Uterus (tissue), 4 donors: Measurements from ENCODE around the gene ZNF71. TPM values are rescaled to one million over a fixed set of nuclear protein-coding genes. Genes with fewer than 3 reads are reported as not detected.
"Not testable (repeated sequence)": the region's sequence is repeated elsewhere in the genome, so short reads cannot be mapped to it uniquely, and the experiment has no call there.

Experiments
- DNase-seq, 2 donors: peaks; one replicate each; pipeline ENCODE4 v3.0.0-alpha.2; 2019 to 2020
- H3K27ac ChIP-seq, 2 donors: fragments of 200-600 bp; sonication (generic); 1 replicate in 1 of 2; 2 replicates in 1 of 2; pipeline ENCODE4 v1.5.1; 2016 to 2018
- H3K27me3 ChIP-seq, 2 donors: fragments of 200-600 bp; sonication (generic); one replicate each; pipeline ENCODE4 v1.5.1; 2018 to 2019; ENCODE audit warnings: control low read depth in 1 of 2
- H3K36me3 ChIP-seq, 2 donors: fragments of 200-600 bp; sonication (generic); one replicate each; pipeline ENCODE4 v1.5.1; 2019; ENCODE audit warnings: control low read depth in 1 of 2
- H3K4me1 ChIP-seq, 2 donors: fragments of 200-600 bp; sonication (generic); one replicate each; pipeline ENCODE4 v1.5.1; 2018 to 2019; ENCODE audit warnings: control low read depth in 1 of 2
- H3K4me3 ChIP-seq, 2 donors: fragments of 200-600 bp; sonication (generic); 1 replicate in 1 of 2; 2 replicates in 1 of 2; pipeline ENCODE4 v1.5.1; 2018 to 2019; ENCODE audit warnings: mild to moderate bottlenecking in 1 of 2
- H3K9me3 ChIP-seq, 2 donors: fragments of 200-600 bp; sonication (generic); one replicate each; pipeline ENCODE4 v1.5.1; 2019; ENCODE audit warnings: control low read depth in 1 of 2
- POLR2A ChIP-seq, 2 donors: fragments of 450-650 bp; IDR thresholded peaks; one replicate each; pipeline ENCODE4 v1.6.1; 2016; ENCODE audit warnings: antibody characterized with exemption in 2 of 2, mild to moderate bottlenecking in 1 of 2, moderate library complexity in 1 of 2
- intact Hi-C: fragments of 100-400 bp; cut with DNase I; formaldehyde crosslinking; loops from one replicate; pipeline ENCODE4 v1.15.1; 2023; ENCODE audit warnings: low total_unique reads
- total RNA-seq, 4 donors: library from RNA; depleted of rRNA in 3 of 4; stranded (reverse); fragments of >200 nt in 3 of 4; gene quantifications; one replicate each; pipeline versions ENCODE4 v1.1.0 to v1.2.4, GENCODE V29; 2014 to 2023
- TF ChIP-seq, protein P1 (sequence below), 4 experiments: fragments of 200-600 bp in 2 of 4; fragments of 450-650 bp in 2 of 4; sonication (generic) in 2 of 4; IDR thresholded peaks; one replicate each; pipeline ENCODE4 v1.5.1; 2016 to 2019; ENCODE audit warnings: antibody characterized with exemption in 4 of 4, mild to moderate bottlenecking in 2 of 4, moderate library complexity in 1 of 4
- donor health status: DM: yes; HTN: yes; CAD: no.

The ZNF71 gene
- total RNA-seq, 4 donors from 2014 or later, result 10.3 to 31.3 (median 13.6) TPM

GRCh38 chr19:56668676-56669075, 73.6 kb downstream of the ZNF71 start:
- intact Hi-C loops, result no loop called here
- TF ChIP-seq, protein P1, sequence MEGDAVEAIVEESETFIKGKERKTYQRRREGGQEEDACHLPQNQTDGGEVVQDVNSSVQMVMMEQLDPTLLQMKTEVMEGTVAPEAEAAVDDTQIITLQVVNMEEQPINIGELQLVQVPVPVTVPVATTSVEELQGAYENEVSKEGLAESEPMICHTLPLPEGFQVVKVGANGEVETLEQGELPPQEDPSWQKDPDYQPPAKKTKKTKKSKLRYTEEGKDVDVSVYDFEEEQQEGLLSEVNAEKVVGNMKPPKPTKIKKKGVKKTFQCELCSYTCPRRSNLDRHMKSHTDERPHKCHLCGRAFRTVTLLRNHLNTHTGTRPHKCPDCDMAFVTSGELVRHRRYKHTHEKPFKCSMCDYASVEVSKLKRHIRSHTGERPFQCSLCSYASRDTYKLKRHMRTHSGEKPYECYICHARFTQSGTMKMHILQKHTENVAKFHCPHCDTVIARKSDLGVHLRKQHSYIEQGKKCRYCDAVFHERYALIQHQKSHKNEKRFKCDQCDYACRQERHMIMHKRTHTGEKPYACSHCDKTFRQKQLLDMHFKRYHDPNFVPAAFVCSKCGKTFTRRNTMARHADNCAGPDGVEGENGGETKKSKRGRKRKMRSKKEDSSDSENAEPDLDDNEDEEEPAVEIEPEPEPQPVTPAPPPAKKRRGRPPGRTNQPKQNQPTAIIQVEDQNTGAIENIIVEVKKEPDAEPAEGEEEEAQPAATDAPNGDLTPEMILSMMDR (IDR thresholded peaks at IDR 0.05), result no peak
- no peaks in the 10 kb centered on the region for H3K9me3 ChIP-seq
- no peak for DNase-seq
- H3K36me3 ChIP-seq, result no peaks in the 10 kb centered on the region
- H3K4me3 ChIP-seq, result no peak overlapping the region
- peaks cover 0 to 8% of the 10 kb centered on the region in 2 donors for H3K4me1 ChIP-seq
- H3K27ac ChIP-seq, result no peak overlapping the region
- no peaks in the 10 kb centered on the region for H3K27me3 ChIP-seq

- no peak for TF ChIP-seq POLR2A (IDR thresholded peaks at IDR 0.05)
- TF ChIP-seq, protein P1 (IDR thresholded peaks at IDR 0.05), result no peak
- H3K9me3 ChIP-seq, result no peaks in the 10 kb centered on the region
- H3K4me3 ChIP-seq, result peak overlapping the region; percentile 66 to 68
- peaks cover 0 to 8% of the 10 kb centered on the region in 2 donors for H3K4me1 ChIP-seq
- DNase-seq, result no peak
- intact Hi-C loops, result no loop called here
- no peaks in the 10 kb centered on the region for H3K27me3 ChIP-seq
- no peak overlapping the region for H3K27ac ChIP-seq
- H3K36me3 ChIP-seq, result no peaks in the 10 kb centered on the region
Observed at GRCh38 chr19:56670401-56670960, 75.4 kb downstream of the ZNF71 start.

GRCh38 chr19:56670961-56671612, 76.0 kb downstream of the ZNF71 start:
- no peak for TF ChIP-seq POLR2A (IDR thresholded peaks at IDR 0.05)
- TF ChIP-seq, protein P1 (IDR thresholded peaks at IDR 0.05), result no peak
- Histone ChIP-seq H3K27me3 (no peaks in the 10 kb centered on the region), H3K9me3 (no peaks in the 10 kb centered on the region), H3K4me3 (peak overlapping the region; percentile 66 to 68), H3K4me1 (peaks cover 0 to 8% of the 10 kb centered on the region in 2 donors), H3K36me3 (no peaks in the 10 kb centered on the region), H3K27ac (peak overlapping the region; percentile 27 to 52)
- no peak for DNase-seq
- intact Hi-C loops, result no loop called here

- Histone ChIP-seq H3K4me3 (peak within 1 kb of the TSS; percentile 66 to 68), H3K36me3 (no peaks in the 10 kb centered on the region), H3K27ac (peak within 1 kb of the TSS; percentile 27 to 52), H3K9me3 (no peaks in the 10 kb centered on the region), H3K4me1 (peaks cover 0 to 8% of the 10 kb centered on the region in 2 donors), H3K27me3 (no peaks in the 10 kb centered on the region)
- peak; percentile 17 to 45 for TF ChIP-seq POLR2A (IDR thresholded peaks at IDR 0.05)
- TF ChIP-seq, protein P1 (IDR thresholded peaks at IDR 0.05), result peak; percentile 14 to 37 (median 31)
- DNase-seq, result peak; percentile 93 to 94
- intact Hi-C loops, result no loop called here
Observed at GRCh38 chr19:56671613-56671994, 76.5 kb downstream of the ZNF71 start, which contains the start of gene ZNF835. TSS of gene ZNF835 (minus strand) at chr19:56671757. CDS start at chr19:56665198, 6,559 bp downstream.

GRCh38 chr19:56672610-56673009, 77.5 kb downstream of the ZNF71 start:
- H3K36me3 ChIP-seq, H3K27ac ChIP-seq, H3K4me3 ChIP-seq, H3K27me3 ChIP-seq, intact Hi-C loops, DNase-seq, H3K9me3 ChIP-seq, H3K4me1 ChIP-seq: not testable (repeated sequence)

Other genes with a start within 250 kb of the ZNF71 start
- 10 to 100 TPM in 1 of 4 donors, 1 to 10 TPM in 3; 7.5 to 14.1 (median 8.6) TPM for gene ZNF582, start 201.8 kb upstream of the ZNF71 start, total RNA-seq
- gene ZNF583, start 191.0 kb upstream of the ZNF71 start, total RNA-seq, result 10 to 100 TPM in 3 of 4 donors, 1 to 10 TPM in 1; 1.5 to 25.1 (median 14.4) TPM
- 10 to 100 TPM in 1 of 4 donors, 1 to 10 TPM in 3; 2.3 to 20.7 (median 8.2) TPM for gene ZNF667, start 118.0 kb upstream of the ZNF71 start, total RNA-seq
- gene ZNF471, start 87.4 kb upstream of the ZNF71 start, total RNA-seq, result 10 to 100 TPM in 2 of 4 donors, 1 to 10 TPM in 2; 5.6 to 19.4 (median 10.5) TPM
- gene ZFP28, start 56.4 kb upstream of the ZNF71 start, total RNA-seq, result 10 to 100 TPM in 3 of 4 donors, 1 to 10 TPM in 1; 6.1 to 45.3 (median 17.7) TPM
- gene ZNF470, start 27.8 kb upstream of the ZNF71 start, total RNA-seq, result 10 to 100 TPM in 2 of 4 donors, 1 to 10 TPM in 2; 7.5 to 11.0 (median 9.7) TPM
- 1 to 10 TPM in 1 of 4 donors, under 1 TPM in 2, not detected in 1; 0.70 to 1.2 (median 0.88) TPM for gene SMIM17, start 47.9 kb downstream of the ZNF71 start, total RNA-seq
- 1 to 10 TPM; 1.5 to 8.3 (median 4.2) TPM for gene ZNF835, start 76.5 kb downstream of the ZNF71 start, total RNA-seq
- 100 to 1,000 TPM in 1 of 4 donors, 10 to 100 TPM in 2, 1 to 10 TPM in 1; 10.0 to 301 (median 42.1) TPM for gene PEG3, start 245.4 kb downstream of the ZNF71 start, total RNA-seq
- 1 to 10 TPM in 2 of 4 donors, not detected in 2; 4.9 to 6.0 TPM for gene ZIM2, start 245.4 kb downstream of the ZNF71 start, total RNA-seq